IPS-18c (cell line): ENCODE results near the gene PLEKHA7.
"Not testable (repeated sequence)": the region's sequence is repeated elsewhere in the genome, so short reads cannot be mapped to it uniquely, and the experiment has no call there.

ENCODE experiments used
- H3K4me3 ChIP-seq: 2 replicates; pipeline ENCODE4 v1.7.0; 2013; ENCODE audit warnings: low read depth, mild to moderate bottlenecking, low read length, moderate library complexity; ENCODE audit not compliant: insufficient read depth
- H3K9me3 ChIP-seq: one replicate; pipeline ENCODE4 v1.6.1; 2013; ENCODE audit warnings: mild to moderate bottlenecking, low read length, moderate library complexity; ENCODE audit not compliant: control insufficient read depth, insufficient read depth

Gene PLEKHA7

DNA sequence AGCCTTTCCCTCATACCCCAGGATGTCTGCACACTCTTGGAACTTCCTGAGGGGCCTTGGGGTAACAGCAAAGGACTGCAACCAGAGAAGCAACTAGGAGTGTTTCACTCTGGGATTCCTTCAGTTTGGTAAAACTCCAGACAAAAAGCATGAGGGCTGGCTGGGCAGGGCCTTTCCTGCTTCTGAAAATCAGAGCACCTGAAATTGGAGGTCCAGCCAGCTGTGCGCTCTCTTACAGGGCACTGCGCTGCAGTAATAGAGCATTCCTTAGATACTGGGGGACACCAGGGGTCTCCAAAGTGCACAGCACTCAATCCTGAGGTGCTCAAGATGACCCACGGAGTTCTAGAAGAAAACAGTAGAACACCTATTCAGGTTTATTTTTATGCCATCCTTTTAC lies 49.7 kb downstream of the PLEKHA7 start:
- H3K4me3 ChIP-seq = no peak overlapping the region
- H3K9me3 ChIP-seq = peaks cover 4% of the 10 kb centered on the region

DNA sequence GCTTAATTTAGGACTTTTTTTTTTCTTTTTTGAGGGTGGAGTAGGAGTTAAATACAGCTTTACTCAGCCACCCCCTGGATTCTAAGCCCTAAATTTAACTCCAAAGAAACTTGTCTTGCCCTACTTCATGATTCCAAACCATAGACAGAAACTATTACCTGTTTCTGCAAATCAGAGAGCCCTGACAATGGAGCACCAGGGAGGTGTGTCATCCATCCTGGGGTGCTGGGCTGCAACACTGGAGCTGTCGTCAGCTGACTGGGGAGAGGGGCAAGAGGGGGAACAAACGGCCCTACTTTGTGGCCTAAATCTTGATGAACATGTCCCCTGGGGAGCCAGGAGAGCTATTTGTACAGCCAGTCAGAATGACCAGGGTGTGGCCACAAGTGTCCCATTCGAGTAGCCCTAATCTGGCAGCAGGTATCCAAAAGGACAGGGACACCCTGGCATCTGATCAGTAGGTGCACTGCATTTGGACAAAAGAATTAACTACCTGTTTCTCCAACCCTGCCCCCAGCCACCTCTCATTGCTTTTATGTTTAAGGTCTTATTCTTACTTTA lies 50.8 kb downstream of the PLEKHA7 start:
- H3K4me3 ChIP-seq = no peak overlapping the region
- H3K9me3 ChIP-seq = peaks cover 4% of the 10 kb centered on the region

DNA sequence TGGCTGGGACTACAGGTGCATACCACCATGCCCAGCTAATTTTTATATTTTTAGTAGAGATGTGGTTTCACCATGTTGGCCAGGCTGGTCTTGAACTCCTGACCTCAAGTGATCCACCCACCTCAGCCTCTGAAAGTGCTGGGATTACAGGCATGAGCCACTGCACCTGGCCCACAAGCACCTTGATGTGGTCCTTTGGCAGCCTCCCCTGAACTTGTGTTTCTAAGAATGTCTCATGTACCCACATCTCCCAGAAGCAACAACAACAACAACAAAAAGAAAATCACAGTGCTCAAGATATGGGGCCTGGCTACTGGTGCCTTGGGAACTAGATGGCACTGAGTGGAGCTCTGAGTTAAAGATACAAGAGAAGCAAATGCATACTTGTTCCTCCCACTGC lies 51.6 kb downstream of the PLEKHA7 start:
- H3K4me3 ChIP-seq, H3K9me3 ChIP-seq: not testable (repeated sequence)

DNA sequence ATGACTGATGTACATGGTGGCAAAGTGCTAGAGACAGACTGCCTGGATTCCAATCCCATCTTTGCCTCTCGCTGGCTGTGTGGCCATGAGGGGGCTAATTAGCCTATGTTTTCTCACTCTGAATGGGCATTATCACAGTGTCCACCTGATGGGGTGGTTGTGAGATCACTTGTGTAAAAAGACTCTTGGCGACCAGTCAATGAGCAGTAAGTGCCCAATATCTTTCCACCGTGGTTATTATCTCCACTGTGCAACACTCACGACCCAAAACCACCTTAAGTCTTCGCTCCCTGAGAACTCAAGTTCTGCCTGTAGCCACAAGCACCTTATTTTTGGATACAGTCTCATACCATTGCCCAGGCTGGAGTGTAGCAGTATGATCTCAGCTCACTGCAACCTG lies 52.1 kb downstream of the PLEKHA7 start:
- no peak overlapping the region for H3K4me3 ChIP-seq
- H3K9me3 ChIP-seq = peaks cover 2% of the 10 kb centered on the region

DNA sequence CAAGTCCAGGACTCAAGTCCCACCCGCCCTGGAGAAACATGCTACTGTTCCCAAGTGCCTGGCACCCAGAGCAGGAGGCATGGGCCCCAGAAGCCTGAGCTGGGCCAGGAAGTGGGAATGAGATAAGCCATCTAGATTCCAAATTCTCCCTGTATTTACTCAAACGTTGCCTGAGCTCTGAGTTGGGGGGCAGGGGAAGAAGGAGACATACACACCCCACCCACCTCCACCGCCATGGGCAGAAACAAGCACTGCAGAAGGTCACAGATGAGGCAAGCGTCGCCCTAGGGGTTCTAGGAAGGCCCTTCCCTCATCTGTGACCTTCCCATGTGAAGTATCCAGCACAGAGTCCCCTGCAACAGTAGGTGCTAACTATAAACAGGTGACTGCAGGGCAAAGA lies 54.0 kb downstream of the PLEKHA7 start:
- H3K9me3 ChIP-seq = peaks cover 2% of the 10 kb centered on the region
- H3K4me3 ChIP-seq = no peak overlapping the region

DNA sequence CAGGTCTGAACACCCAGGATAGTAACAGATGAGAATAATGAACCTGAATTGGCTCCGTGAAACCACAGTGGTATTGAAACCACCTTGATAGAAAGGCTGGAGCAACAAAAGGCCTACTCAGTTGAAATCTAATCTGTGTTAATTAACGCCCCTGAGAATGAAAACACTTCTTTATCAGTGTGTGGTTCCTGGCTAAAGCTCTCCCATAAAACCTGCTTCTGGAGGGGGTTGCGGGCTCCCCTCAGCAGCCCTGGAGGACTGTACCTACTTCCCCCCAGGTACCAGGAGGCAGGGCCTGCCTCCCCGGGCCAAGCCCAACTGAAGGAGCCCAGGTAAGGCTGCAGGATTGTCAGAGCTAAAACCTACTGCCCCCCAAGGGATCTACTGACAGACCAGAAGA lies 54.6 kb downstream of the PLEKHA7 start:
- Histone ChIP-seq H3K4me3 (no peak overlapping the region), H3K9me3 (peaks cover 2% of the 10 kb centered on the region)

GRCh38 chr11:16958833-16959232 lies 55.4 kb downstream of the PLEKHA7 start:
- H3K4me3 ChIP-seq = no peak overlapping the region

GRCh38 chr11:16956538-16957153 lies 57.6 kb downstream of the PLEKHA7 start:
- Histone ChIP-seq H3K4me3 (no peak overlapping the region), H3K9me3 (peaks cover 2% of the 10 kb centered on the region)

More at GRCh38 chr11:16958833-16959232, 55.4 kb downstream of the PLEKHA7 start:
- peaks cover 2% of the 10 kb centered on the region for H3K9me3 ChIP-seq

DNA sequence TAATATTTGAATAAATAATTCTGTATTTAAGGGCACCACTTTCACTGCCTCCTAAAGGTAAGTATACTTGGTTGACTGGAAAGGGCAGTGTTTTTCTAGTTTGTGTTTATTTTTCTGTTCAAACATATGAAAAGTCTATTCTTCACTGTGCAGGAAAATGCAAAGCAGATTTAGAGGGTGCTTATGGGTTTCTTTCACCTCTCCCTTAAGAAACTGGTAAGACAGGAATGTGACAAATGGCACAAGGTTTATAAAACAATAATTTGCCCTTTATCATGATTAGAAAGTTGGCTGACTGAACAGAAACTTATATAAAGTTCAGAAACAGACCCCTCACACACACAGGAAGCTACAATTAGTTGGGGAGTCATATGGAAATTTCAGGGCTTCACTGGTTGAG lies 60.6 kb downstream of the PLEKHA7 start:
- Histone ChIP-seq H3K4me3 (no peak overlapping the region), H3K9me3 (no peaks in the 10 kb centered on the region)

DNA sequence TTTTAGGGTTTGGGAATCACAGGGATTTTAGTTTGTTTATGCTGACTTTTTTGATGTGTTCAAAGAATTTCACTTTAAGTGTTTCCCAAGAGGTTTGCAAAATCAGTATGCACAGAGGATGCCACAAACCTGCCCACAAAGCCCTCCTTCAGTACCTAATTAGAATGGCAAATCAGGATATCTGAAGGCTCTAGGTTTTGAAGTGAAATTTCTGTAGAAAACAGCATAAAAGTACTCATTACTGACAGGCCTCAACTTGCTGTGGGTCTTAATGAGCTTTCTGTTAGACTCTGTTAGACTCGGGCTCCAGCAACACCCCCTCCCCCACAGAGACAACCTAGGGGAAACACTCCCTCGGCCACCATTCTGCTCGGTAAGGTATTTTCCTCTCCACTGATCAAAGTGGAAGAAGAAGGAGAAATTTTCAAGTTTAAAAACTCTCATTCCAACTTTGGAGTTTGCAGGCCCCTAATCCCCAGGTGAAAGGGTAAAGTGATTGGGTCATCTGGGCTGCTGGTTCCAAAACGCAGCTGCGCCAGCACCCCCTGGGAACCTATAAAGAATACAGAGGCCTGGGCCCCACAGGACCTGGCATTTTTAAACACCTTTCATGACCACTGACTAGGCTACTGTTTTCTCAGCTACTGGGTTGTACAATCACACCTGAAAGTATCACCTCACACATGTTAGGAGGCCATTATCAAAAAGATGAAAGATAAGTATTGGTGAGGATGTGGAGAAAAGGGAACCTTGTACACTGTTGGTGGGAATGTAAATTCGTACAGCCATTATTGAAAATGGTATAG lies 67.5 kb downstream of the PLEKHA7 start:
- H3K4me3 ChIP-seq = no peak overlapping the region
- no peaks in the 10 kb centered on the region for H3K9me3 ChIP-seq

- Histone ChIP-seq H3K4me3 (no peak overlapping the region), H3K9me3 (no peaks in the 10 kb centered on the region)
Observed at GRCh38 chr11:16945671-16946469, 68.3 kb downstream of the PLEKHA7 start.

DNA sequence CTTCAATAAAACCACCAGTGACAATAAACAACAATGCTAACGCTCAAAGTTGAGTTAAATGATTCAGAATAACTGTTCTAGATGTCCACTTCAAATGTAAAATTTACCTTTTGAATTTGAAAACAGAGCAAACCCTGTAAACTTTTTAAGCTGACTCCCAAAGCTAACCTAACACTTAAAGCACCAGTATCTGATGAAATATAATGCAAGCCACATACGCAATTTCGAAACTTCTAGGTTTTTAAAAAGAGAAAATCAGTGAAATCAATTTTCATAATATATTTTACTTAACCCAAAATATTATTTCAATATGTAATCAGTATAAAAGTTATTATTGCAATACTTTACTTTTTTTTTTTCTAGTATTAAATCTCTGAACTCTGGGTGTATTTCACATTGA lies 71.3 kb downstream of the PLEKHA7 start:
- no peak overlapping the region for H3K4me3 ChIP-seq
- H3K9me3 ChIP-seq = no peaks in the 10 kb centered on the region

GRCh38 chr11:16942342-16942741 lies 71.9 kb downstream of the PLEKHA7 start:
- Histone ChIP-seq H3K4me3 (no peak overlapping the region), H3K9me3 (no peaks in the 10 kb centered on the region)

DNA sequence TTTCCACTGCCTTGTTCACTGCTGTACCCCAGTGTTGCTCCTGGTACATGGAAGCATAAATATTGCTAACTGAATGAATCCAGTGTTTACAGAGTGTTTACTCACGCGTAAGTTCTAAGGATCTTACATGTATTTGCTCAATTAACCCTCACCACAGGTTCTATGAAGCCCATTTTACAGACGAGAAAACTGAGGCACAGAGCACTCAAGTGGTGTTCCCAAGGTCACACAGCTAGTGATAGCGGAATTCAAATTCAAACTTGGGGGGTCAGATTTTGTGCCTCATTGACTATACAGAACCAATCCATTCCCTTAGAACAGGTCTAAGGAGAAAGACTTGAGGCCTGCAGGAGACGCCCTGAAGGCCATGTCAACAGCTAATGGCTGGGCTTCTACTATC lies 72.3 kb downstream of the PLEKHA7 start:
- H3K9me3 ChIP-seq = no peaks in the 10 kb centered on the region

DNA sequence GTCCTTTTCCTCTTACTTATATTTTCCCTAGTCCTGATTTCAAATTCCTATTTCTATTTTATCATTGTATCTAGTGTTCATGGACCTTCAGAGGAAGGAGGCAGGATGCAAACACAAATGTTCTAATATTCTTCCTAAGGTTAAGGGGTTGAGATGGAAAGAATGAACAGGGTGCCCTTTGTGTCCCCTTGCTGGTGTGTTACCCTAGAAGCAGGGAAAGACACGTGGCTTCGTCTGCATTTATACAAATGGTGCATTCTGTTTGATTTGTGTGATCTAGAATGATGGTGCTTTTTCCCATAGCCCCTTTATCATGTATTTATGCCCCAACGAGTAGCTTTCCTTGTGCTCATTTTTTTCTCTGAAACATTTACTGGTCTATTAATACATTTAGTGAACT lies 76.2 kb downstream of the PLEKHA7 start:
- no peak overlapping the region for H3K4me3 ChIP-seq
- no peaks in the 10 kb centered on the region for H3K9me3 ChIP-seq

More for the DNA sequence above, 72.3 kb downstream of the PLEKHA7 start:
- H3K4me3 ChIP-seq = no peak overlapping the region

DNA sequence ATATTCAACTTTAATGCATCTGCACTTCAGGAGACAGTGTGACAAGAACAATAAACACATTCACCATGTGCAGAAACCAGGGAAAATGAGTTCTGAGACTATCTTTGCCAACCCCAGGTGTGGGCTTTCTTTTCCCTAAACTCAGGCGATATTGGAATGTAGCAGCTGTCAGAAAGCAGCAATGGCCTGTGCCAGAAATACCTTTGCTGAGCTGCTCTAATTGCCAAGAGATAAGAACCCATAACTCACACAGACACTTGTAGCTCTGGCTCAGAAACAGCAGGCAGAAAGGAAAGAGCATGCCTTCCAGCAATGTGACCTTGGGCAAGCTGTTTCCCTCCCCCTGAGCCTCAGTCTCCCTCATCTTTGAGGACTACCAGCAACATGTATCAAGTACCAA lies 77.6 kb downstream of the PLEKHA7 start:
- Histone ChIP-seq H3K4me3 (no peak overlapping the region), H3K9me3 (no peaks in the 10 kb centered on the region)

GRCh38 chr11:16935518-16936302 lies 78.5 kb downstream of the PLEKHA7 start:
- Histone ChIP-seq H3K9me3 (no peaks in the 10 kb centered on the region), H3K4me3 (no peak overlapping the region)
